Lung (tissue), 12 donors: ENCODE data around the gene HEATR3. TPM values are rescaled to one million over a fixed set of nuclear protein-coding genes. Genes with fewer than 3 reads are reported as not detected.

Source experiments
- ATAC-seq: fragments of 200-7000 bp; cut with Tn5 transposase; one replicate; pipeline ENCODE4 v1.9.1; 2020; ENCODE audit warnings: moderate number of reproducible peaks; ENCODE audit not compliant: insufficient read depth, low FRiP score
- DNase-seq, 3 donors: peaks; one replicate each; pipeline ENCODE4 v3.0.0-alpha.2; 2013 to 2017
- H3K27ac ChIP-seq, 2 donors: one replicate each; pipeline ENCODE4 v1.5.1; 2013; ENCODE audit warnings: mild to moderate bottlenecking in 2 of 2, moderate library complexity in 2 of 2, control low read depth in 1 of 2, inconsistent platforms in 1 of 2, low read depth in 1 of 2, low read length in 1 of 2
- H3K27me3 ChIP-seq, 3 donors: one replicate each; pipeline ENCODE4 v1.5.1; 2013; ENCODE audit warnings: low read length in 2 of 3; ENCODE audit not compliant: control insufficient read depth in 3 of 3, insufficient read depth in 3 of 3
- H3K36me3 ChIP-seq, 4 donors: one replicate each; pipeline ENCODE4 v1.5.1; 2013; ENCODE audit warnings: low read length in 4 of 4, mild to moderate bottlenecking in 1 of 4, moderate library complexity in 1 of 4; ENCODE audit not compliant: control insufficient read depth in 4 of 4, insufficient read depth in 4 of 4
- H3K4me1 ChIP-seq, 5 donors: one replicate each; pipeline ENCODE4 v1.5.1; 2013; ENCODE audit warnings: low read length in 5 of 5, mild to moderate bottlenecking in 2 of 5, moderate library complexity in 1 of 5; ENCODE audit not compliant: control insufficient read depth in 5 of 5, insufficient read depth in 5 of 5
- H3K4me3 ChIP-seq: one replicate; pipeline ENCODE4 v1.5.1; 2013; ENCODE audit warnings: mild to moderate bottlenecking, control low read depth, moderate library complexity
- H3K9ac ChIP-seq, 2 donors: one replicate each; pipeline ENCODE4 v1.5.1; 2013; ENCODE audit warnings: low read length in 2 of 2, control low read depth in 1 of 2; ENCODE audit not compliant: insufficient read depth in 1 of 2
- H3K9me3 ChIP-seq, 4 donors: one replicate each; pipeline ENCODE4 v1.5.1; 2013; ENCODE audit warnings: low read length in 3 of 4, mild to moderate bottlenecking in 1 of 4, moderate library complexity in 1 of 4; ENCODE audit not compliant: control insufficient read depth in 4 of 4, insufficient read depth in 3 of 4
- whole genome bisulfite sequencing, 2 donors: extraction: QIAGEN DNeasy Blood & Tissue Kit; methylation state at CpG; one replicate each; pipeline ENCODE4 v1.1.7; 2013; 5-methylcytosine and 5-hydroxymethylcytosine counted together
- polyA plus RNA-seq, 2 donors: library from polyadenylated mRNA; stranded (reverse); fragments of 200-250 nt; gene quantifications; one replicate each; pipeline ENCODE4 v1.2.1, GENCODE V29; 2013
- total RNA-seq, 2 donors: library from RNA; depleted of rRNA in 1 of 2; stranded (reverse); fragments of >200 nt in 1 of 2; gene quantifications; one replicate each; pipeline ENCODE4 v1.2.1, GENCODE V29; 2014 to 2021
- TF ChIP-seq, protein P1 (sequence below): IDR thresholded peaks from 2 replicates; pipeline ENCODE4 v1.5.1; 2012; ENCODE audit warnings: mild to moderate bottlenecking; ENCODE audit errors: control extremely low read depth, extremely low read depth
- donor health status: control.
- donor health status: control.
- donor health status: Bipolar disorder and iron deficiency.
- donor health status: healthy.
- donor health status: DM: yes; HTN: yes; CAD: no.

HEATR3 gene
- total and polyA plus RNA-seq, 4 donors: 8.7 to 29.9 (median 14.1) TPM

DNA sequence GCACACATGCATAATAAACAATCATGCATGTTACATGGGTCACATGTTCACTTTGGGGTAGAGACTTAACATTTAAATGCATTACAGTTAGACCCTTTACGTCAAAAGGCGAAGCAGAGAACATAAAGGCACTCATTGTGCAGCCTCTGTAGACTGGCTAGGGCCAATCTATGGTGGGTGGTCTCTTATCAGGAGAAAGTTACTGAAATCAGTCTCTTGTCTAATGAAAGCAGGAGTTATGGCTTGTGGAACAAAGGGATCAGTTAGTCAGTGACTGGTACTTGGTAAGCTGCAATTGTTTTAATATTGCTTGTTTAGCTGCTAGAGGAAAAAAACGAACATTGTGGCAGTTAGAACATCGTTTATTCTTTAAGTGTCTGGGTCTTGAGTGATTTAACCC, 42.1 kb upstream of the HEATR3 start:
- TF ChIP-seq, protein P1, sequence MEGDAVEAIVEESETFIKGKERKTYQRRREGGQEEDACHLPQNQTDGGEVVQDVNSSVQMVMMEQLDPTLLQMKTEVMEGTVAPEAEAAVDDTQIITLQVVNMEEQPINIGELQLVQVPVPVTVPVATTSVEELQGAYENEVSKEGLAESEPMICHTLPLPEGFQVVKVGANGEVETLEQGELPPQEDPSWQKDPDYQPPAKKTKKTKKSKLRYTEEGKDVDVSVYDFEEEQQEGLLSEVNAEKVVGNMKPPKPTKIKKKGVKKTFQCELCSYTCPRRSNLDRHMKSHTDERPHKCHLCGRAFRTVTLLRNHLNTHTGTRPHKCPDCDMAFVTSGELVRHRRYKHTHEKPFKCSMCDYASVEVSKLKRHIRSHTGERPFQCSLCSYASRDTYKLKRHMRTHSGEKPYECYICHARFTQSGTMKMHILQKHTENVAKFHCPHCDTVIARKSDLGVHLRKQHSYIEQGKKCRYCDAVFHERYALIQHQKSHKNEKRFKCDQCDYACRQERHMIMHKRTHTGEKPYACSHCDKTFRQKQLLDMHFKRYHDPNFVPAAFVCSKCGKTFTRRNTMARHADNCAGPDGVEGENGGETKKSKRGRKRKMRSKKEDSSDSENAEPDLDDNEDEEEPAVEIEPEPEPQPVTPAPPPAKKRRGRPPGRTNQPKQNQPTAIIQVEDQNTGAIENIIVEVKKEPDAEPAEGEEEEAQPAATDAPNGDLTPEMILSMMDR: no peak
- no peaks in the 10 kb centered on the region for H3K36me3 ChIP-seq
- 48 to 51% methylated on average over 4 of the region's 4 CpGs for WGBS, 2 donors
- DNase-seq (peak in 2 of 3 donors; percentile 14 to 29), ATAC-seq (no peak)
- H3K4me1 ChIP-seq: peaks cover 0 to 26% (median 7%) of the 10 kb centered on the region in 5 donors
- H3K27ac ChIP-seq: no peak overlapping the region
- H3K9me3 ChIP-seq: no peaks in the 10 kb centered on the region
- H3K4me3 ChIP-seq: no peak overlapping the region
- H3K9ac ChIP-seq: peak overlapping the region in 1 of 2 donors; percentile 3
- no peaks in the 10 kb centered on the region for H3K27me3 ChIP-seq

DNA sequence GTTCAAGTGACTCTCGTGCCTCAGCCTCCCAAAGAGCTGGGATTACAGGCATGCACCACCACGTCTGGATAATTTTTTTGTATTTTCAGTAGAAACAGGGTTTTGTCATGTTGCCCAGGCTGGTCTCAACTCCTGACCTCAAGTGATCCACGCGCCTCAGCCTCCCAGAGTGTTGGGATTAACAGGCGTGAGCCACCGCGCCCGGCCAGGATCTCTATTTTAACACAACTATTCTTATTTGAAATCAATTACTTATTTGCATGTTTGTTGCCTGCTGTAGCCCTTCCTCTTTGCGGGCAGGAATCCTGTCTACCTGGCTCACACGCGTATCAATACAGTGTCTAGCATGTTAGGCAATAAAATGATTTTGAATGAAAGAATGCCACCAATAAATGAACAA, 41.6 kb upstream of the HEATR3 start:
- H3K4me3 ChIP-seq: no peak overlapping the region
- whole genome bisulfite sequencing, 2 donors: 90 to 94% methylated on average over 11 of the region's 11 CpGs
- DNase-seq: no peak

DNA sequence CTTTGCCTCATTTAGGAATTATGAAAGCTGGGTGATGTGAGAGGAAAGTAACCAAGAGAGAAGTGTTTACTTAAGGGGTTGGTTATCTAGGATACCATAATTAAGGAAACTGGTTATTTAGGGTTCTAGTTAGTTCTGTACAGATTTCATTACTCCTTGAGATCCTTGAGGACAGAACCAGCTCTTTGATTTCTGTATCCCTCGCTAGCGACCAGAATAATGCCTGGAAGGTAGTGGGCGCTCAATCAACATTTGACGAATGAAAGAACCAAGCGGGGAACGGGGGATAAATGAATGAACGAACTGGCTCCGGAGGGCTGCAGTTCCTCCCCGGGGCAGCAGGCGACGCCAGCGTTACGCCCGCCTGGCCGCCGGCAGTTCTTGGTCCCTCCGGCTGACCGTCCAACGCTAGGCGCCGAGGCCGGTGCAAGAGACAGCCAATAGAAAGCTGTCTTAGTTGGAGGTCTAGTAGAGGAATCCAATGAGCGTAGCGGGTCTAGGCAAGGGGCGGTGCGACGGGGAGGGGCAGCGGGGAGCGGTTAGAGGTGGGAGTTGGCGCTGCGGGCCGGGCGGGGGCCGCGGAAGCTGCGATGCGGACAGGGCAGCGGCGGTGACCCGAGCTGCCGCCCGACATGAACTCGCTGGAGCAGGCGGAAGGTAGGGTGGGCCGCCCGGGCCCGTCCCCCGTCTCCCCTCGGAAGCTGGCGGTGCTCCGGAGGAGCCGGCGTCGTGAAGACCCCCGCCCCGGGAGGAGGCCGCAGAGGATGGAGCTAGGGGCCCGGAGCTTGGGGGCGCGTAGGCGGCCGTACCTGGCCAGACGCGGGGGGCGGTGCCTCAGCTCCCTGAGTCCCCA, 40.9 kb upstream of the HEATR3 start, which contains the start of gene CNEP1R1:
Gene CNEP1R1 (plus strand): TSS at position 542 of the 853 bp plus-strand sequence. CDS start 91 bp downstream, at position 633.
- TF ChIP-seq, protein P1: peak; percentile 98
- 0 to 1% methylated on average over 61 to 65 of the region's 65 CpGs for WGBS, 2 donors
- Histone ChIP-seq H3K4me3 (peak within 1 kb of the TSS; percentile 90), H3K4me1 (peaks cover 0 to 31% (median 7%) of the 10 kb centered on the region in 5 donors), H3K9ac (peak within 1 kb of the TSS; percentile 57 to 76), H3K27ac (peak within 1 kb of the TSS; percentile 86 to 88), H3K9me3 (no peaks in the 10 kb centered on the region), H3K27me3 (no peaks in the 10 kb centered on the region), H3K36me3 (peaks cover 0 to 2% (median 0%) of the 10 kb centered on the region in 4 donors)
- peak; percentile 100 for ATAC-seq
- DNase-seq: peak; percentile 97 to 99 (median 99)

More for the DNA sequence above, 41.6 kb upstream of the HEATR3 start:
- TF ChIP-seq, protein P1: no peak
- ATAC-seq: no peak
- Histone ChIP-seq H3K36me3 (no peaks in the 10 kb centered on the region), H3K9ac (no peak overlapping the region), H3K4me1 (peaks cover 0 to 30% (median 7%) of the 10 kb centered on the region in 5 donors), H3K27me3 (no peaks in the 10 kb centered on the region), H3K27ac (no peak overlapping the region), H3K9me3 (no peaks in the 10 kb centered on the region)
